ENCODE data around the gene KRT10.
"Not testable (repeated sequence)": the region's sequence is repeated elsewhere in the genome, so short reads cannot be mapped to it uniquely, and the experiment has no call there.

The KRT10 gene

DNA sequence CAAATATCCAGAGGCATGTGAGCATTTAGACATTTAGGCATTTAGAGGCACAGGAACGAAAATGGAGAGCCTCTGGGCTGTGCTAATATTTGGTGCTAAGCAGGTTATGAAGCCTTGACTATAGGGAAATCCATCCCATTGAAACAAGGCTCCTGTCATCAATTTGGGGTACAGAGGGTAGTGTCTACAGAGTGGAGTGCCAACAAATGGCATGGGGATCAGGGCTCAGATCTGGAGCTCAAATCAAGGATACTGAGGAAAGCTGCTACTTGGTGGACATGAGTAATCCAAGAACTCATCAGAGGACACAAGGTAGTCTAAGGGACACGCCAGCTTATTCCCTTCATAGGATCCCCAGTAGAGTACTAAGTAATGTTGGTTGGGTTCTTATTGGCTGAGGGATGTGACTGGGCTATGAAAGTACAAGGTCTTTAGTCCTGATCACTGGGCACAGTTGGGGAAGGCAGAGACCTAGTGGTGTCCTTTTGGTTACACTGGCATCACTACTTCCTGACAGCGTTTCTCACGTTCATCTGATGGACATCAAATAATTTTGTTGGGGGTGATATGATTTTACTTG lies 5.2 kb downstream of the KRT10 start:
- TF ChIP-seq, protein P1, sequence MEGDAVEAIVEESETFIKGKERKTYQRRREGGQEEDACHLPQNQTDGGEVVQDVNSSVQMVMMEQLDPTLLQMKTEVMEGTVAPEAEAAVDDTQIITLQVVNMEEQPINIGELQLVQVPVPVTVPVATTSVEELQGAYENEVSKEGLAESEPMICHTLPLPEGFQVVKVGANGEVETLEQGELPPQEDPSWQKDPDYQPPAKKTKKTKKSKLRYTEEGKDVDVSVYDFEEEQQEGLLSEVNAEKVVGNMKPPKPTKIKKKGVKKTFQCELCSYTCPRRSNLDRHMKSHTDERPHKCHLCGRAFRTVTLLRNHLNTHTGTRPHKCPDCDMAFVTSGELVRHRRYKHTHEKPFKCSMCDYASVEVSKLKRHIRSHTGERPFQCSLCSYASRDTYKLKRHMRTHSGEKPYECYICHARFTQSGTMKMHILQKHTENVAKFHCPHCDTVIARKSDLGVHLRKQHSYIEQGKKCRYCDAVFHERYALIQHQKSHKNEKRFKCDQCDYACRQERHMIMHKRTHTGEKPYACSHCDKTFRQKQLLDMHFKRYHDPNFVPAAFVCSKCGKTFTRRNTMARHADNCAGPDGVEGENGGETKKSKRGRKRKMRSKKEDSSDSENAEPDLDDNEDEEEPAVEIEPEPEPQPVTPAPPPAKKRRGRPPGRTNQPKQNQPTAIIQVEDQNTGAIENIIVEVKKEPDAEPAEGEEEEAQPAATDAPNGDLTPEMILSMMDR (IDR thresholded peaks at IDR 0.05; ENCODE audit: extremely low read depth, missing control alignments) = no peak
- no peak for DNase-seq (ENCODE audit: low spot score)

DNA sequence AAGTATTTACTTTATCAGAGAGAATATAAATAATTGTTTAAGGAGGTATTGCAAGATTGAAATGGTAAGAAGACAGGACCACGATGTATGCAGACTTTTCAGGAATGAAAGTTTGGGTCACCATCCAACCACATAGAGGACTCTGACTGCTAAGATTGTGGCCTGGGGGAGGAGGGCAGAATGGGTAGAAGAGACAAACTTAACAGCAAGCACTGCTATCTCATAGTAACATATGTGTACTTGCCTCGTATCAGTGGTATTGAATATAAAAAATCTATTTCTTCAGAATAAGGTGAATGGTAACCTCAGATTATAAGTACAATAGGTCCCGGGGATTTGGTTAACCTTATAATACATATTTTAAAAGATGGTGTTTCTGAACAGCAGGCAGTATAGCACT lies 5.8 kb downstream of the KRT10 start:
- DNase-seq (ENCODE audit: low spot score) = no peak
- TF ChIP-seq, protein P1 (IDR thresholded peaks at IDR 0.05; ENCODE audit: extremely low read depth, missing control alignments) = no peak

DNA sequence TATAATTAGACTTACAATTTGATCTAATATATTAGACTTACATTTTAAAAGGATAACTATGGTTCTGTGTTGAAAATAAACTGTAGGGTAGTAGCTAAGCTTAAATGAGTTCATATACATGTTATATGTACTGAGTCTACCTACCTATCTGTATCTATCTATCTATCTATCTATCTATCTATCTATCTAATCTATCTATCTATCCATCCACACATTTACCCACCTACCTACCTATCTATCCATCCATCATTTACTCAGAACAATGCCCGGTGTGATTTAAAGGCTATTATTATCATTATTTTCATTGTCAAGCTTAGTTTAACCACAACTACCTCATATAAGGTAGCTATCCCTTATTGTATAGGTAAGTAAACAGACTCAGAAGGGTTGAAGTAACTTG lies 7.0 kb downstream of the KRT10 start:
- no peak for DNase-seq (ENCODE audit: low spot score)
- TF ChIP-seq, protein P1 (IDR thresholded peaks at IDR 0.05; ENCODE audit: extremely low read depth, missing control alignments) = no peak

DNA sequence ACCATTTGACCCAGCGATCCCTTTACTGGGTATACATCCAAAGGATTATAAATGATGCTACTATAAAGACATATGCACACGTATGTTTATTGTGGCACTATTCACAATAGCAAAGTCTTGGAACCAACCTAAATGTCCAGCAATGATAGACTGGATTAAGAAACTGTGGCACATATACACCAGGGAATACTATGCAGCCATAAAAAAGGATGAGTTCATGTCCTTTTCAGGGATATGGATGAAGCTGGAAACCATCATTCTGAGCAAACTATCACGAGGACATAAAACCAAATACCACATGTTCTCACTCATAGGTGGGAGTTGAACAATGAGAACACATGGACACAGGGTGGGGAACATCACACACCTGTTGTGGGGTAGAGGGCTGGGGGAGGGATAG lies 7.8 kb downstream of the KRT10 start:
- DNase-seq (ENCODE audit: low spot score) = not testable (repeated sequence)

DNA sequence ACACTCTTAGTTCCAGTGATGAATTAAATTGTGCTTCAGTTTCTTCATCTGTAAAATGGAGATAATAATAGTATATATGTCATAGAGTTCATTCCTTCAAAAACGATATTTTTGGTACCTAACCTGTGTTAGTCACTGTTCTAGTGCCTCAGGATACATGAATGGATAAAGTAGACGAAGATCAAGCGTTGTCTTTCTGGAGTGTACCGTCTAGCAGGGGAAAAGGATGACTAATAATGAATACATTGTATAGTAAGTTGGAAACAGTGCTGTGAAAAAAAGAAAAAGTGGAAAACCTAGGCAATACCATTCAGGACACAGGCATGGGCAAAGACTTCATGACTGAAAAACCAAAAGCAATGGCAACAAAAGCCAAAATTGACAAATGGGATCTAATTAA lies 8.6 kb downstream of the KRT10 start:
- no peak for DNase-seq (ENCODE audit: low spot score)
- TF ChIP-seq, protein P1 (IDR thresholded peaks at IDR 0.05; ENCODE audit: extremely low read depth, missing control alignments) = no peak

DNA sequence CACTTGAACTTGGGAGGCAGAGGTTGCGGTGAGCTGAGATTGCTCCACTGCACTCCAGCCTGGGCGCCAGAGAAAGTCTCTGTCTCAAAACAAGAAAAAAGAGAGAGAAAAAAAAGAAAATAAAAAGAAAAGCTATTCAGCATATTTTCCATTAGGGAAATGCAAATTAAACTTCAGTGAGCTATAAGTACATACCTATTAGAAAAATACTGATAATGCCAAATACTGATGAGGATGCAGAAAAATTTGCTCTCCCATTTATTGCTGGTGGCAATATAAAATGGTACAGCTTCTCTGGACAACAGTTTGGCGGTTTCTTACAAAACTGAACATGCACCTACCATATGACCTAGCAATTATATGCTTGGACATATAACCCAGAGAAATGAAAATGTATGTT lies 9.8 kb downstream of the KRT10 start:
- no peak for DNase-seq (ENCODE audit: low spot score)
- TF ChIP-seq, protein P1 (IDR thresholded peaks at IDR 0.05; ENCODE audit: extremely low read depth, missing control alignments) = no peak

DNA sequence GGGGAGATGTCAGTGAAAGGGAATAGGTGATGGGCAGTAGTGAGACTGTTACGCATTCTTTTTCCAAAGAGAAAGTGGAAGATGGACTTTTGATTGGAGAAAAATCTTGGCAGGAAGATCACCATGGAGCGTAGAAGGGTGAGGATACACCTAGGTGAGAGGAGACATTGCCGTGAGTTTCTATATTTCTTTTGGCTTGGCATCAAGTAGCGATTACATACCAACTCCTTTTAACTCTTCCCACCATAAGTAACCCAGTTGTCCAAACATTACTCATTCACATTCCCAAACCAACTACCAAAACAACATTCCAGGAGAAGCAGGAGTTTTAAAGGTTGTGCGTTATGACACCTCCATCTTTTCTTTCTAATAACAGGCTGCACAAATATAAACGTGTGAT lies 11.9 kb downstream of the KRT10 start:
- DNase-seq (ENCODE audit: low spot score) = no peak

More for the DNA sequence above, 11.9 kb downstream of the KRT10 start:
- TF ChIP-seq, protein P1 (IDR thresholded peaks at IDR 0.05; ENCODE audit: extremely low read depth, missing control alignments) = no peak

Data from GM20000 (cell line).